GM18907 (cell line): ENCODE measurements around the gene PRKCH.
"Not testable (repeated sequence)": the region's sequence is repeated elsewhere in the genome, so short reads cannot be mapped to it uniquely, and the experiment has no call there.

Experiments used
- ATAC-seq: cut with Tn5 transposase; IDR thresholded peaks from one replicate; pipeline ENCODE4 v1.9.1; 2021; ENCODE audit warnings: mild to moderate bottlenecking, moderate library complexity; ENCODE audit not compliant: unreplicated experiment

Gene PRKCH

DNA sequence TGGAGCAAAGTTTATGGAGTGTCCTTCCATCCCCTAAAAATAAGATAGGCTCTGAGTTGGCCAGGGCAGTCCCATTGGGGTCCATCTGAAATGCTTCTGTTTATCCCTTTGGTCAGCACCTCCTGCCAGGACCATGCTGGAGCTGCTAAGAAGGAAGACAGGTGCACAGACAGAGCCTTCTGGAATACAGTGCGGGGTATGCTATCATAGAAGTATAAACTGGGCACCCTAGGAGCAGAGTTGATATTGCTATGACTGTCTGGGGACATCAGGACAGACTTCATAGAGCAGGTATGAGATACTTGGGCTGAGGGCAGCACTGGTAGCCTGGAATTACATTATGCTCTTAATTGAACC lies 203.5 kb downstream of the PRKCH start:
- no peak for ATAC-seq

DNA sequence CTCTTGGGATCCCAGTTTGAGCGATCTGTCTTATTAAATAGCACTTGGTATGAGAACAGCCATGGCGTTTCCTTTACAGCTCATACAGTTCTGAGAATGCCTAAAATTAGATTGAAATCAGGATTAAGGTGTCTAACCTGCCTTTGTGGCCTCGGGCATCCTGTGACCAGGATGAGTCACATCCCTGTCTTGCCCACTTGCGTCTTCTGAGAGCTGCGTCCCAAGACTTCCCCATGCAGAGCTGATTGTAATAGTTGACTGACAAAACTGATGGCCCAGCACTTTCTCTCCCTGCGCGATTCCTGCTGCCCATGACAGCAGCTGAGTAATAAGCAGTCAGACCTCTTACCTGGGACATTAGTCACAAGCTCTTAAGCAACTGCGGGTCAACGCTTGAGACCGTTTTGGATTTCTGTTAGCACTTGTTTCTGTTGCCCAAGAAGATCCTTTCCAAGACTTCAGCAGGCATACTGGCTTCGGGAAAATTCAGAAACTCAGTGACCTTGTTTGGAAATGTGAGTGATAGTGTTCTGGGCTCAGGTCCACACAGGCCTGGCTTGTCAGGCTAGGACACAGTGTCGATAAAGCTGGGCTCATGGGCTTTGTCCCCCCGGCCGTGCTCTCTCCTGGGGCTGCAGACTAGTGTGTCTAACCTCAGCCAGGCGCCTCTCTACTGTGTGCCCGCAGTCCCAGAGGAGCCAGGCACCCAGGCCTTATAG lies 204.1 kb downstream of the PRKCH start:
- peak; percentile 92 for ATAC-seq

DNA sequence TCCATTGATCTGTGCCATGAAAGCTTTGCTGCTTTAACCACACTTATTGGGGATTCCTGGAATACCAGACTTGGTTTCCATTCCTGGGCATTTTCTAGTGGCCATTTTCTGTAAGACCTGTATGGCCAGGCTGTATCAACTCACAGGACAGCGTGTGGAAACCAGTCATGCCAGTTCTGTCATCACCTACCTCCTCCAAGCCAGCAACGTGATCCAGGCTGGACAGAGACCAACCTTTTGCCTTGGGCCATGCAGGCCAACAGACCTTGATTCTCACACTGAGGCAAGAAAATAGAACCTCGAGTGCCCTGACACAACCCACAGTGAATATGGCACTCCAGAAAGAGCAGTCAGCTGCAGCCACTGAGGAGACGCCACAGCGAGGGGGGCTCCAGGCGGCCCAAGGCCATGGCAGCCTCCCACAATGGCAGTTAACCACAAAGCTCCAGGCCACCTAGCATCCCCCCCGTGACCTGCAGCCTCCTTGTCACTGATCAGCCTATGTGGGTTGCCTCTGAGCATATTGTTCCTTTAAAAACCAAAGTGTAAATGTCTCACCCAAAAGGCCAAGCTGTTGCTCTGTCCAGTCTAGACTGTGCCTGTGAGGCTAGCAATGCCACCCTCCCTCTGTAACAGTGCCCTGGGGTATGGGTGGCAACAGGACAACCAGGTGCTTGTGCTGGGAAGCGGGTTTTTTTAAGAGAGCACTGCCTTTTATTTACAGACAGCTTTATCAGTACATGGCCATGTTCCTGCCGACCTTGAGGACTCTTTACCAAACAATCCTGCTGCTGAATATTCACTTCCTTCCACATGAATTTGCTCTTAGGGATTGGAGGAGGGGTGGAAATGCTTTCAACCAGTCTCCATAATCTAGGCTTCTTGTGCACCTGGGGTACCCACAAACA lies 205.3 kb downstream of the PRKCH start:
- no peak for ATAC-seq

DNA sequence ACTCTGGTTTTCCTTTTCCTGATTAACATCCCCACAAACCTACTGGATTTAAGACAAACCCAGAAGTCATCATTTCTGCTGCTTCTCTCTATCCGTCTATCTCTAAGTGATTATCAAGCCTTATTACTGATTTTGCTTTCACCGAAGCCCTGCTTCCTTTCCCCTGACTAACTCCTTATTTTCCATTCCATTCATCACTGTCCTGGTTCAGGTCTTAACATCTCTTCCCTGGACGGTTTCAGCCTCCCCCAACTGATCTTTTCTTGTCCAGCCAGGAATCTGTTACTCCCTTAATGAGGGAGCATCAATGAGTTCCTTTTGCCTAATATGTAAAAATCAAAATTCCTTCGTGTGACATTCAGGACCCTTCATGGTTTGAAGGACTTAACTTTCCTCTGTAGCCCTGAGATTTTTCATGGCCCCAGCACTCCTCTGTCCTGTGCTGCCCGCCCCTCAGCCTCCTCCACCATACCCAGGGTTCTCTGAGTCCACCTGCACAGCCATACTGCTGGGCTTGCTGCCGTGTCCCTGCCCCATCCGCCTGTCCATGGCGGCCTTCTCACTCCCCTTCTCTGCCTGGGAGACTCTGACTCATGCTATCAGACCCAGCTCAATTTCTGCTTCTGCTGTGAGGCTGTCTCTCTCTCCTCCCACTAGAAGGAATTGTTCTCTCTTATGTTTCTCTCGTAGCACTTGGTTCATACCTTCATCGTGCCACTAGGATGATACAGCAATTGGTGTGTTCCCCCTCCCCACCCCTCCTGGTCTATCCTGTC lies 206.1 kb downstream of the PRKCH start:
- ATAC-seq: no peak

DNA sequence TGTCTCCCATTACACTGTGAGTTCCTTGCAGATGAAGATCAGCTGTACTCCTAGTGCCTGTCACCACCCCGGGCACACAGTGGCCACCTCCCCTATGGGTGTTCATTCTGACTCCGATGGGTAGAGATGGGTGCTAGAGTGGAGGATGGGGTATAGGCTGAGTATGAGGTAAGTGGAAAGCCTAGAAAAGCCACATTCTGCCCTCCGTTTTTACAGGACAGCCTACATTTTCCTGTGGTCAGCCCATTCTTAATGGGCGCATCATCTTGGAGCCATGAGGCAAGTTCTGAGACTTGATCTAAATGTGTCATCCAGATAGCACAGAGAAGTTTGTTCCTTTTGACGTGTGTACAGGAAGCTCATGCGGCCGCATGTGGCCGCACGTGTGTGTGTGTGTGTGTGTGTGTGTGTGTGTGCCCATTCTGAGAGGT lies 207.2 kb downstream of the PRKCH start:
- no peak for ATAC-seq

DNA sequence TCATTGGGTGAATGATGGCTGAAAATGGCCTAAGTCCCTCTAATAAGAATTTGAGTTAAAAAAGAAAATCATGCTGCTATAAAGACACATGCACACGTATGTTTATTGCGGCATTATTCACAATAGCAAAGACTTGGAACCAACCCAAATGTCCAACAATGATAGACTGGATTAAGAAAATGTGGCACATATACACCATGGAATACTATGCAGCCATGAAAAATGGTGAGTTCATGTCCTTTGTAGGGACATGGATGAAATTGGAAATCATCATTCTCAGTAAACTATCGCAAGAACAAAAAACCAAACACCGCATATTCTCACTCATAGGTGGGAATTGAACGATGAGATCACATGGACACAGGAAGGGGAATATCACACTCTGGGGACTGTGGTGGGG lies 208.0 kb downstream of the PRKCH start:
- not testable (repeated sequence) for ATAC-seq

DNA sequence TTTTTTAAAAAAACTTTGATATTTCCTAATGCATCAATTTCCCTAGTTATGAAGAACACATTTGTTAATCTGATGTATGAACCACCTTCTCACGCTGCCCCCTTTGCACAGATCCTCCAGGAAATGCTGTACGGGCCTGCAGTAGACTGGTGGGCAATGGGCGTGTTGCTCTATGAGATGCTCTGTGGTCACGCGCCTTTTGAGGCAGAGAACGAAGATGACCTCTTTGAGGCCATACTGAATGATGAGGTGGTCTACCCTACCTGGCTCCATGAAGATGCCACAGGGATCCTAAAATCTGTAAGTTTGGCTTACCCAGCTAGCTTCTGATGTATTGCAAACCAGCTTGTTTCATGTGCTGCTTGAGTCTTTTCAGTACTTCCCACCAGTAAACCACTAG lies 208.9 kb downstream of the PRKCH start:
- ATAC-seq: no peak

DNA sequence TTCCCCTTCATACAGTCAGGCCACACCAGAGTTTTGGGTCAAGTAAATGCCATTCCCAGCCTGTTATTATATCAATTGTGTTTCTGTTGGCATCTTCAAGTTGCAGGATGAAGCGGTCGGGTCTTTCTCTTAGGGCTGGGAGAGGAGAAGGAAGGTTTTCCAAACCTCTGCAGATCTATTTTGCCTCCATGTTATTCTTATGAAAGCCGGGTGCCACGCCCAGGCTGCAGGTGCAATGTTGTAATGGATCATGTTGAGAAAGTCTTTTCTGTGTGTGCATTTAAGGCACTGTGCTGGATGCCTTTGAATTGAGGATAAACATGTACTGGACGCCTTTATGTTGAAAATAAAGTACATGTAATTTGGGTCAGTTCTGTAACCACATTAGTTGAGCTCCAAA lies 209.5 kb downstream of the PRKCH start:
- no peak for ATAC-seq

DNA sequence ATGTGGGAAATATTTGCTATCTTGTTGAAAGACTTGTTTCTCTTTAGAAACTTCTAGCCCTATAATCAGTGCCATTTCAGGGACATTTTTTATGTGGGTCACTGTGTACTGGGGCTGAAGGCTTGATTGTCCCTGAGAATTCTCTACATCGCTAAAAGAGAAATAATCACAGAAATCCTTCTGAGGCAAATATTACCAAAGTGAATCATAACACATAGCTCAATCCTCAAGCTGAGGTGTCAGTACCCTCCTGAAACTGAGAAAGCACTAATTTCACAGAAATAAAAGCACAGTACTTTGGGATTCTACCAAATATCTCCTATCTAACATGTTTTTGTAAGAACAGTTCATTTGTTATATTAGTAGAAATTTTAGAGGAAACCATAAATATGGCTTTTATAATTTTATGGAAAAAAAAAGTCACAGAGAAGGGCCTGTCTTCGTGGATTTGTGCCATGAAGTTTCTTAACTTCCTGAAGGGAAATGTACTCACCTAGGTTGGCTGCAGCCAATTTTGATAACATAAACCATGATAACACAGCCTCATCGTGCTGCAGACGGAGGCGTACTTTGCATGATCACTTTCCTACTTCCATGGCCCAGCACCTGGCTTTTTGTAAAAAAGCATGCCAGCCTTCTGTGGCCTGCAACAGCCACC lies 210.2 kb downstream of the PRKCH start:
- ATAC-seq: no peak

DNA sequence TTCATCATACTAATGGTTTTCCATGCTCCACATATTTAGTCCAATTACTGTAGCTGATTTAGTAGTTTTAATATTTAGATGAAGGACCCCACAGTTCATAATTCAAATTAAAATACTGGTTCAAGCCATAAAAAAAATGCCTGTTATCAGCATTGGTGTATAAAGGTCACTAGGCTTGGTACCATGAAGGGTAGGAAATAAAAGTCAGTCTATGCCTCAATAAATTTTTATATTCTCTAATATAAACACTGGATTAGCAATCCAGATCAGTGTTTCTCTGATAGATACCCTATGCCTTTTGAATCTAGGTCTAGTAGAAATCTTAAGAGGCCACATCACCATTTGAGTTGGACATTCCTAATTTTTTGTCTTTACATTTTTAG lies 210.7 kb downstream of the PRKCH start:
- no peak for ATAC-seq

DNA sequence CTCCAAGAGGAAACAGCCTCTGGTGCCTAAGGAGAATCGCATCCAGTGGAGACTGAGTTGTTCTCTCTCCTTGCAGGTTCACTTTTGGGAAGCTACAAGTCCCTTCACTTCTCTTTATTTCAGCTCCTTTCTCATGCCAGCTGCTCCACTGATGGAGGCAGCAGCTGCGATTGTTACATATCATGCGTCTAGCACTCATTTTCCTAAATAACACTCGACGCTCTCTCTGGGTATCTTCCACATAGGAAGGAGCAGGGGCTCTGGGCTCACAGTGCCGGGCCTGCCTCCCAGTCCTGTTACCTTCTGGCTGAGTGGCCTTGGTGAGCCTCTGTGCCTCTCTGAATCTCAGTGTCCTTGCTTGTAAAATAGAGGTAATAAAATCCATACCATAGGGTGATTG lies 211.4 kb downstream of the PRKCH start:
- no peak for ATAC-seq

DNA sequence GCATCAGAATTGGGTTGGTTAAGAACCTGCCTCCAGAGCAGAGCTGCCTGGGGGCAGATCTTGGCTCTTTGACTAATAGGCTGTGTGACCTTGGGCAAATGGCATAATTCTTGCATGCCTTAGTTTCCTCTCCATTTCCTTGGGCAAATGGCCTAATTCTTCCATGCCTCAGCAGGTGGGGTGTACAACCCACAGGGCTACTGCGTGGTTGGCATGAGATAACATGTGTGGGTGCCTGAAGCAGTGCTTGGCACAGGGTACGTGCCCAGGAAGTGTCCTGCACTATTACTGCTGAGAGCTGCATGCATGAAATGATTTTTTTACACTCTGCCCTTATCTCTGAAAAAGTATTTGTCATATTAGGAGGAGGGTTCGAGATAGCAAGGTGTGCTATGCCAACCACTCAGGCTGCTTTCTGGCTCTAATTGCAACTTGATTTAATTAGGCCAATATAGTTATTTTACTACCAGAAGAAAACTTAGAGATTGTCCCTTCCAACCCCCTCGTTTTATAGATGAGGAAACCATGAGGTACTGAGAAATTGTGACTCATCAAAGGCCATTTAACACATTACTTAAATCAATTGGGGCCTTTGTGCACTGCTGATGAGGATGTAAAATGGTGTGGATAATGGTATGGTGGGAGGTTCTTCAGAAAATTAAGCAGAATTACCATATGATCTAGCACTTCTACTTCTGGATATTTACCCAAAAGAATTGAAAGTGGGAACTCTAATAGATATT lies 212.3 kb downstream of the PRKCH start:
- no peak for ATAC-seq

DNA sequence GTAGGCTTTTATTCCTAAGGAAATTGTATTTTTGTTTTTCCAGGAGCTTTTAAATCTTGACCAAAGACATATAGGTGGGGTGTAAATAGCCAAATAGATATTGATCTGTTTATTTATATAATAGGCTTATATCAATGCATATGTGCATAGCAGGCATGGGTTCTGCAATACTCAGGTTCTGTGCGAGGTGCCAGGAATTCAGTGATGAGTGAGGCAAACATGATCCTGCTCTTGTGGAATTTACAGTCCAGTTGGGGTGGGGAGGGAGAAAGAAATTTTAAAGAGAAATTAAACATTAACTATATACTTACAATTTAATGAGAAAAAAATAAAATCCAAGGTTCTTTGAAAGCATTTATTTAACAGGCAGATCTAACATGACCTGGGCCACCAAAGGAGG lies 213.7 kb downstream of the PRKCH start:
- ATAC-seq: no peak

DNA sequence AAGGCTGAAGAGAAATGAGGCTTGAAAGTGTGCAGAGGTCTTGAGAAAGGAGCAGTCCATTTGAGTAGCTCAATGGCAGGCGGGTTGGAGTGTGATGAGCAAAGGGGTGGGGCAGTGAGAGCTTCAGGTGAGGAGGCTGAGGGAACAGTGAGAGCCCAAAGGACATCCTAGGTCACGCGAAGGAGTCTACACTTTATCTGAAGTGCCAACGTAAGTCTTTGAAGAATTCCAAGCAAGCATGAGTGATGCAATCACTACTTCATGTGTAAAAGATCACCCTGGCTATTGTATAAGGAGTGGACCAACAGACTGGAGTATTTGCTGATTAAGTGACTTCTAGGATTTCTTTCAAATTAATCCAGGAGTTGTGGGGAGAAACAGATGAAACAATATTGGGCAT lies 214.1 kb downstream of the PRKCH start:
- no peak for ATAC-seq

DNA sequence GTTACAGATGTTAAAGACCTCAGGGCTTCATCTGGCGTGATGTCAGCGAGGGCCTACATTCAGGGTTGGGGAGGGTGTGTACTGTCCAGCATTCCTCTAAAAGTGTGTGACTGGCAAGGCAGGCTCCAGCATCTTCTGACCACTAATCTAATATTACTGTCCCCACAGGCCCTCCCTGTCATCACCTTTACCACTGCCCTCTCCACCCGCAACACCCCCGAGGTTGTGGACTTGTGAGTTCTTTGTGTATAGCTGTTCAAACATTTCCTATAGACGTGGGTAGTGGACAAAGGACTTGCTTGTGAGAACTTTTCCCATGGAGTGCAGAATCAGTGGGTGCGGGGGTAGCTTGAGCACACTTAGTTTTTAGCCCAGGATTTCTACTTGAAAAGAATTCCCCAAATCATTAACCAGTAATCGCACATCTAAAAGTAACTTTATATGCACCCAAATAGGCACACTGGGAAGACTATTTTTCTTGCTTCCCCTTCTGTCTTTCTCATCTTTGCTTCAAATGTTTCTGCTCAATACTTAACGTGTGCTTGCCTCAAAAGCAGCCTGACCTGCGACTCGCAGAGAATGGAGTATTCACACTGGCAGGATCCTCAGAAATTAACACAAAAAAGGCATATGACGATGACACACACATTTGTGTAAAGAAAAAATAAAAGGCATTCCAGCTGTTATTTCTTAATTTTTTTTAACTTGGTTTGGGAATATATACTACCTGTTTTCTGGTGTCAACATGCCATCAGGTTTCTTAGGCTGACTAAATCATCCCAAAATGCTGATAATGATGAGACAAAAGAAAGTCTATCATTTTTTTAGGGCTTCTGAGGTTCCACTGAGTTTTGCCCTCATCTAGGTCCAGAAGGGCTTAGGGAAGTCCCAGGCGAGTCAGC lies 215.5 kb downstream of the PRKCH start:
- no peak for ATAC-seq

DNA sequence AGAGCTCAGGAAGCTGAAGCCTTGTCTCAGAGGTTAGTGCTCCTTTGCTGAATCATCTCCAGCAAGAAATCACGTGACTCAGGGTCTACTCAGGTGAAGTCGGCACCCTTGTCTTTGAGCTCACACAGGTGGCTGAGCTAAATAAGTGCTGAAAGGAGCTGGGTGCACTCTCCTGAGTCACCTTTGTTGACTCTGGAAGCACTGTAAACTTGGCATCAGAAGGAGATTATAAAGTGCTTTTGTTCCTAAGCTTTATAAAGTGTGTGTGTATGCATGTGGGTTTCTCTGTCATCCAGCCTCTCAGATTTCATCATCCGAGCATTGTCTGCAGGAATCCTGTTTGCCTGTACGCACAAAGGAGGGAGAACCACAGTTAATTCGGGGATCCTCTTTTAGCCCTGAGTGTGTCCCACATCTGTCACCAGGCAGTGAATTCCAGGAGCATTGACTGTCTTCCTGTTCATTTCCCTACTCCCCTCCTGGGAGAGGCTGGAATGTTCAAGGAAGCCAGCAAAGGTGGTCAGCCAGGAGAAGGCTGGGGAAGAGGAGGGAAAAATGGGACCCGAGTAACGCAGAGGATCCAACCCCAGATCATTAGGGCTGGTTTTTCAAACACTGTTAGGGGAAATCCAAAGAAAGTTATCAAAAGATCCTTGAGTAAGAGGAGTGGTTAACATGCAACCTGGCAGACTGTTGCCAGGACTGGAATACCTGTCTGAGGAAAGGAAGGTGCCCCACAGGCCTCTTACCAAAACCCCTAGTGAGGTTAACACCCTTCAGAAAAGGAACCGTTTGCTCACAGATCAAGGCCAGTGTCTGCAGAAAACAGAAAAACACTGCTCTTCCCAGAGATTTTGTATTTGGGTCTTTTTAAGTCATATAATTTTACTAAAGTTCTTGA lies 216.4 kb downstream of the PRKCH start:
- ATAC-seq: no peak

DNA sequence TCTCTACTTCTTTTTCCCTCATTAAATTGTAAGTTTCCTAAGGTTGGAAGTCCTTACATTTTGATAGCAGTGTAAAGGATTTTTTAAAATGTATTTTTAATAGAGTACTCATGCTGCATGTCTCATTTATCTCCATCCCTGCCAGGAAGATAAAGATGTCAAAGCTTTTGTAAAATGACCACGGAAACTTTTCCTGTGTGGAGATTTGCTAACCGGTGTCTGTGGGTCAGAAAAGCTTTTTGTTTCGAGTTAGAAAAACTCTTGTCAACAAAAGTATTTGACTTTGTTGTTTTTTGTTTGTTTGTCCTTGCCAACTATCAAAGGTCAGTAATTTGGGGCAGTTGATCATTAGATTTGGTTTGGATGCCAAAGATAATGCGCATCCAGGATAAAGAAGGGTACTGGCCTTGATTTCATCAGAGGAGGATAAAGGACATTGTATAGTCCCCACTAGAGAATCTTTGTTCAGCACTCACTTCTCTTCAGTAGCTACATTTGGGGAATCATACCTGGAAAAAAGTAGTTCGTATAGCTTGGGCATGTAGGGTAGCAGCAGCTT lies 217.2 kb downstream of the PRKCH start:
- no peak for ATAC-seq

DNA sequence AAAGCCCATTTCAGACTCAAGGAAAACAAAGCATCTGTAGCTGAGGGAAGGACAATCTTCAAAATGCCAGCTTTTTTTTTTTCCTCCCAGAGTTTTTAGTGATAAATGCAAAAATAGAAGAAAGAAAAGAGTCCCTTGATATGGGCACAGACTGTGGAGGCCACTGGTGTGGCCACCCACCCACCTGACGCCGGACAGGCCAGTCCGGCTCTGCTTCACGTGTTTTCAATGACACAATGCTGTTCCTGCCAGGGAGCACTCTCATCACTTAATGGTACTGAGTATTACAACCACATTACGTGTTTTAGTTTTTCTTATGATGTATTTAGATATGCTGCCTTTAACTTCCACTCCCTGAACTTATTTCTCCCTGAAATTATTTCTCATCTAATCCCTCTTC lies 218.3 kb downstream of the PRKCH start:
- no peak for ATAC-seq
